Measurements from ENCODE around the gene FUNDC2. TPM values are rescaled to one million over a fixed set of nuclear protein-coding genes. Genes with fewer than 3 reads are reported as not detected.

FUNDC2 gene
- polyA plus RNA-seq, 3 donors = 42.7 to 166 (median 148) TPM

DNA sequence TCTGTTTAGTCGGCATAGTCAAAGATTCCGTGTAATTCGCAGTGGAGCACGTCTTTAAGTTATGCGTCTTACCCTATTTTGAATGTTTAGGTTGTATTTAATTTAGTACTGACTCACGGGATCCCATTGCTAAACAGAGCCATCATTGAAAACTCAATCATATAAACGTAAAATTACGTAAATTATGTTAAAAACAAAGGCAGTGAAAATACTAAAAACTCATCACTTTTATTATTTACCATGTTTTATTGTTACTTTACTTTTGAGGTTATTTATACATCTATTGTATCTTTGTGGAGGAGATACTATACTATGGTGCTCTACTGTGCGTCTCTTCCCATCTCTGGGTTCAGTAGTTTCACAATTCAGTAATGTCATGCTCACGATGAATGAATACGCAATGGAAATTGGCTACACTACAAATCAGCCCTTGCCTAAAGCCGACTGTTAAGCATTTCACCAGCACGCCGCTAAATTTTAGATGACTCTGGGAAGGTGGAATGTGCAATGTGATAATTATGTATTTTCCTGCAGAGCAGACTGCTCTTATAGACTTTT is 944 bp downstream of the FUNDC2 start:
- peaks cover 4 to 5% of the 10 kb centered on the region in 2 donors for H3K36me3 Mint-ChIP-seq
- no CpG with 5 or more reads among the region's 14 CpGs for WGBS (ENCODE audit: insufficient coverage)

DNA sequence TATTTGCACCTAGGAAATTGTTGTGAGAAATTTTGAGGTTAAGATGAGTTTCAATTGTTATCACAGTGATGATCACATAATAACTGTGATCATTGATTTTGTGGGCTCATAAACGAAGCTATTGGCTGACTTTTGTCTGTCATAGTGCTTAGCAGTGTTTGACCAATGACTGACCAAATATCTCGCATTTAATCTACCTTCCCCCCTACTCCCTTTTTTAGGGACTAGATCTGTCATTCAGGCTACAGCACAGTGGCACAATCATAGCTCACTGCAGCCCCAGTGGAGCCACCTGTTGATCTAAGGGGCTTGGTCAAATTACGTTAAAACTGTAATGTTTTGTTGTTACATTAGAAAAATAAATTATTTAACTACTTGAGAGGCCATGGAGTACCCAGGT is 1.5 kb downstream of the FUNDC2 start:
- Mint-ChIP-seq H3K36me3 (peaks cover 4 to 5% of the 10 kb centered on the region in 2 donors), H3K4me3 (peak overlapping the region; percentile 76 to 82), H3K9me3 (peaks cover 0 to 13% (median 0%) of the 10 kb centered on the region in 7 donors), H3K4me1 (peaks cover 8% of the 10 kb centered on the region), H3K27ac (peak overlapping the region in 4 of 7 donors; percentile 82 to 97 (median 95)), H3K27me3 (ENCODE audit: low read depth in 3 of 3) (peaks cover 0 to 2% (median 0%) of the 10 kb centered on the region in 3 donors)
- Histone ChIP-seq H3K4me2 (replicated peaks; ENCODE audit: extremely low read depth, low read length, poor library complexity, severe bottlenecking) (peak overlapping the region; percentile 75), H3K79me2 (ENCODE audit: insufficient read depth, low read length) (peaks cover 39% of the 10 kb centered on the region), H3K4me3 (replicated peaks in 1 of 3; ENCODE audit: low read depth in 2 of 3, low read length in 3 of 3) (peak overlapping the region in 2 of 3 experiments; percentile 80 to 85), H3K9ac (ENCODE audit: insufficient read depth, low read length, poor library complexity, severe bottlenecking) (no peak overlapping the region), H3K27ac (ENCODE audit: low read depth in 1 of 2, low read length in 2 of 2) (peak overlapping the region in 1 of 2 donors; percentile 94), H4K20me1 (ENCODE audit: insufficient read depth, low read length) (no peaks in the 10 kb centered on the region), H3K9me3 (replicated peaks in 1 of 2; ENCODE audit: control insufficient read depth in 1 of 2, insufficient read depth in 1 of 2, low read length in 2 of 2) (no peaks in the 10 kb centered on the region), H3K4me1 (ENCODE audit: control insufficient read depth in 1 of 2, insufficient read depth in 2 of 2, low read length in 2 of 2) (peaks cover 5 to 6% of the 10 kb centered on the region in 2 donors), H2AFZ (ENCODE audit: insufficient read depth, low read depth, low read length, poor library complexity, severe bottlenecking) (no peak overlapping the region), H3K36me3 (replicated peaks in 1 of 2; ENCODE audit: control insufficient read depth in 1 of 2, insufficient read depth in 2 of 2, low read length in 2 of 2) (no peaks in the 10 kb centered on the region), H3K27me3 (ENCODE audit: control insufficient read depth in 2 of 2, insufficient read depth in 2 of 2, low read length in 2 of 2) (no peaks in the 10 kb centered on the region)
- no CpG with 5 or more reads among the region's 3 CpGs for WGBS (ENCODE audit: insufficient coverage)
- intact Hi-C loops (cut with micrococcal nuclease) = loop anchor here (5.0 kb wide), 1 partner anchor 44 kb away; the partner anchor contains the start of genes BRCC3 (in 2 of the 2), CMC4 (in 2 of the 2) and MTCP1 (in 2 of the 2)
- DNase-seq = no peak
- TF ChIP-seq, protein P1, sequence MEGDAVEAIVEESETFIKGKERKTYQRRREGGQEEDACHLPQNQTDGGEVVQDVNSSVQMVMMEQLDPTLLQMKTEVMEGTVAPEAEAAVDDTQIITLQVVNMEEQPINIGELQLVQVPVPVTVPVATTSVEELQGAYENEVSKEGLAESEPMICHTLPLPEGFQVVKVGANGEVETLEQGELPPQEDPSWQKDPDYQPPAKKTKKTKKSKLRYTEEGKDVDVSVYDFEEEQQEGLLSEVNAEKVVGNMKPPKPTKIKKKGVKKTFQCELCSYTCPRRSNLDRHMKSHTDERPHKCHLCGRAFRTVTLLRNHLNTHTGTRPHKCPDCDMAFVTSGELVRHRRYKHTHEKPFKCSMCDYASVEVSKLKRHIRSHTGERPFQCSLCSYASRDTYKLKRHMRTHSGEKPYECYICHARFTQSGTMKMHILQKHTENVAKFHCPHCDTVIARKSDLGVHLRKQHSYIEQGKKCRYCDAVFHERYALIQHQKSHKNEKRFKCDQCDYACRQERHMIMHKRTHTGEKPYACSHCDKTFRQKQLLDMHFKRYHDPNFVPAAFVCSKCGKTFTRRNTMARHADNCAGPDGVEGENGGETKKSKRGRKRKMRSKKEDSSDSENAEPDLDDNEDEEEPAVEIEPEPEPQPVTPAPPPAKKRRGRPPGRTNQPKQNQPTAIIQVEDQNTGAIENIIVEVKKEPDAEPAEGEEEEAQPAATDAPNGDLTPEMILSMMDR (IDR thresholded peaks at IDR 0.05) = no peak

More for the DNA sequence above, 944 bp downstream of the FUNDC2 start:
- H4K20me1 ChIP-seq (ENCODE audit: insufficient read depth, low read length) = no peaks in the 10 kb centered on the region
- H3K9me3 ChIP-seq (replicated peaks in 1 of 2; ENCODE audit: control insufficient read depth in 1 of 2, insufficient read depth in 1 of 2, low read length in 2 of 2) = no peaks in the 10 kb centered on the region
- Mint-ChIP-seq H3K4me3 (peak overlapping the region; percentile 76 to 82), H3K27ac (peak overlapping the region; percentile 95 to 97 (median 96)), H3K4me1 (peaks cover 8% of the 10 kb centered on the region), H3K9me3 (peaks cover 0 to 10% (median 0%) of the 10 kb centered on the region in 7 donors), H3K27me3 (ENCODE audit: low read depth in 3 of 3) (peaks cover 0 to 3% (median 0%) of the 10 kb centered on the region in 3 donors)
- intact Hi-C loops (cut with micrococcal nuclease) = loop anchor here (5.0 kb wide), 1 partner anchor 45 kb away; the partner anchor contains the start of genes BRCC3 (in 2 of the 2), CMC4 (in 2 of the 2) and MTCP1 (in 2 of the 2)
- peak overlapping the region; percentile 58 to 85 (median 80) for H3K4me3 ChIP-seq (replicated peaks in 1 of 3; ENCODE audit: low read depth in 2 of 3, low read length in 3 of 3)
- peaks cover 5 to 6% of the 10 kb centered on the region in 2 donors for H3K4me1 ChIP-seq (ENCODE audit: control insufficient read depth in 1 of 2, insufficient read depth in 2 of 2, low read length in 2 of 2)
- DNase-seq = peak; percentile 57 to 66 (median 63)
- TF ChIP-seq, protein P1 (IDR thresholded peaks at IDR 0.05) = no peak
- H3K36me3 ChIP-seq (replicated peaks in 1 of 2; ENCODE audit: control insufficient read depth in 1 of 2, insufficient read depth in 2 of 2, low read length in 2 of 2) = no peaks in the 10 kb centered on the region
- peaks cover 0 to 2% of the 10 kb centered on the region in 2 donors for H3K27me3 ChIP-seq (ENCODE audit: control insufficient read depth in 2 of 2, insufficient read depth in 2 of 2, low read length in 2 of 2)
- H3K4me2 ChIP-seq (replicated peaks; ENCODE audit: extremely low read depth, low read length, poor library complexity, severe bottlenecking) = peak overlapping the region; percentile 75
- H3K9ac ChIP-seq (ENCODE audit: insufficient read depth, low read length, poor library complexity, severe bottlenecking) = peak overlapping the region; percentile 87
- peak overlapping the region; percentile 61 for H2AFZ ChIP-seq (ENCODE audit: insufficient read depth, low read depth, low read length, poor library complexity, severe bottlenecking)
- peak overlapping the region; percentile 94 to 96 for H3K27ac ChIP-seq (ENCODE audit: low read depth in 1 of 2, low read length in 2 of 2)
- peaks cover 39% of the 10 kb centered on the region for H3K79me2 ChIP-seq (ENCODE audit: insufficient read depth, low read length)

Data from CD14-positive monocyte (primary cell).